ELF-1 (cell line): ENCODE measurements around the gene AGAP2.
"Not testable (repeated sequence)": the region's sequence is repeated elsewhere in the genome, so short reads cannot be mapped to it uniquely, and the experiment has no call there.

Experiments
- DNase-seq: peaks from one replicate; pipeline ENCODE4 v3.0.0-alpha.2; 2016; ENCODE audit warnings: low read depth, low spot score

Gene AGAP2

DNA sequence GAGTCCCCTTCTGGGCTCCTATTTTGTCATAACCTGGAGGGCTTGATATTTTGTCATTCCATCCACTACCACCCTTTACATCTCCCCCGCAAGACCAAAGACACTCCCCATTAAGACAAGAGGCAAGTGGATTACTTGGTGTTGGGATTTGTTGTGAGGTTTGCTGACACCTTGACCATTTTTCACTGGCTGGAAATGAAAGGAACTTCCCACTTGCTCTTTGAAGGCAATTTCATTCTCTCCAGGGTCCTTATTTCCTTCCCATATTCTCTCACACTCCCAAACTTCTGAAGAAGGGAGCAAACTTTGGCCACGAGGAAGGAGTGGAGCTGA, 14.9 kb downstream of the AGAP2 start:
- DNase-seq, result no peak

- DNase-seq, result no peak
Measured at GRCh38 chr12:57722716-57723629, 15.6 kb downstream of the AGAP2 start.

GRCh38 chr12:57721846-57722608, 16.5 kb downstream of the AGAP2 start:
- not testable (repeated sequence) for DNase-seq

- DNase-seq, result no peak
Measured at GRCh38 chr12:57720606-57721595, 17.6 kb downstream of the AGAP2 start.

- no peak for DNase-seq
Measured at GRCh38 chr12:57719777-57720605, 18.6 kb downstream of the AGAP2 start.

GRCh38 chr12:57718641-57719528, 19.7 kb downstream of the AGAP2 start:
- DNase-seq, result no peak

DNA sequence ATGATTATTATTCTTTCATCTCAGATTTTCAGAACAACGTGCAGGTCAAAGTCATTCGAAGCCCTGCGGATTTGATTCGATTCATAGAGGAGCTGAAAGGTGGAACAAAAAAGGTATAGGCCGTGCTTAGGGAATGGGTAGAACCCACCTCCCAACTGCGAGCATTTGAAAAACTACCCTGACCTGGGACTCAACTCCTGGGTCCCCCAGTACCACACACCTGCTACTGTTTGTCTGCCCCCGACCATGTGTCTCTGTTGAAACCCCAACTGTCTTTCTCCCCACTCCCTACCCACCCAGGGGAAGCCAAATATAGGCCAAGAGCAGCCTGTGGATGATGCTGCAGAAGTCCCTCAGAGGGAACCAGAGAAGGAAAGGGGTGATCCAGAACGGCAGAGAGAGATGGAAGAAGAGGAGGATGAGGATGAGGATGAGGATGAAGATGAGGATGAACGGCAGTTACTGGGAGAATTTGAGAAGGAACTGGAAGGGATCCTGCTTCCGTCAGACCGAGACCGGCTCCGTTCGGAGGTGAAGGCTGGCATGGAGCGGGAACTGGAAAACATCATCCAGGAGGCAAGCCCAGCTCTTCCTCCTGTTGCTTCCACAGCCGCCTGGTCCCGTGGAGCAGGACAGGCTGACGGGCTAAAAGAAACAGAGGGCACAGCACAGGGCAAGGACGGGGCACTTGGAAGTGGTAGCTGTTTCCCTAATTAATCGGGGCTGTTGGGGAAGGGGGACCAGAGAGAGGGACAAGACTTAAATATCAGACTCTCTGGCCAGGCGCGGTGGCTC, 20.5 kb downstream of the AGAP2 start:
- DNase-seq, result no peak

GRCh38 chr12:57717131-57717530, 21.4 kb downstream of the AGAP2 start:
- DNase-seq, result no peak

- no peak for DNase-seq
Measured at GRCh38 chr12:57716305-57716704, 22.2 kb downstream of the AGAP2 start.

- no peak for DNase-seq
Measured at GRCh38 chr12:57715786-57716185, 22.8 kb downstream of the AGAP2 start.

GRCh38 chr12:57715036-57715748, 23.4 kb downstream of the AGAP2 start:
- not testable (repeated sequence) for DNase-seq

GRCh38 chr12:57713209-57713608, 25.3 kb downstream of the AGAP2 start:
- no peak for DNase-seq

DNA sequence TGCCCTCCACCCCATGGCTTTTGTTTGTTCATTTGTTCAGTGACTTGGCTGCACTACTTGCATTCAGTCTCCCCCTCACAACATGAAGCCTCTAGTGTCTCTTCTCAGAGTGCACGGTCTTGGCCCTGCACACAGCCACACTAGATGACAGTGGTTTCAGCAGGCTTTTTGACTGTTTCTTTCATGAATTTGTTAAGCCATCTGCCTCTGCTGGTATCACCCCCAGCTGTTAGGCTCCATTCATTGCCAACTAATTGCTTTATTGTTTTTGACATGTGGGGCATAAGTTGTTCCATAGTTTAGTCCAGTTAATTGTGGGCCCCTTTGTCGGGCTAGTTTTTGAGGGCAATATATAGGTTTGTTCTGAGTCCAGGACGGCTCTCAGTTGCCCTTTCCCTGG, 25.8 kb downstream of the AGAP2 start:
- DNase-seq, result no peak

GRCh38 chr12:57708296-57708695, 30.2 kb downstream of the AGAP2 start:
- no peak for DNase-seq

DNA sequence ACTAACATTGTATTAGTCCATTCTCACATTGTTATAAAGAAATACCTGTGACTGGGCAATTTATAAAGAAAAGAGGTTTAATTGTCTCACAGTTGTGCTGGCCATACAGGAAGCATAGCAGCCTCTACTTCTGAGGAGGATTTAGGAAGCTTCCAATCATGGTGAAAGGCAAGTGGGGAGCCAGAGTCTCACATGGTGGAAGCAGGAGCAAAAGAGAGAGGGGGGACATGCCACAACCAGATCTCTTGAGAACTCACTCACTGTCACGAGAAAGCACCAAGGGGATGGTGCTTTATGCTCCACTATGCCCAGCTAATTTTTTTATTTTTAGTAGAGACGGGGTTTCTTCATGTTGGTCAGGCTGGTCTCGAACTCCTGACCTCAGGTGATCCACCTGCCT, 31.3 kb downstream of the AGAP2 start:
- no peak for DNase-seq

DNA sequence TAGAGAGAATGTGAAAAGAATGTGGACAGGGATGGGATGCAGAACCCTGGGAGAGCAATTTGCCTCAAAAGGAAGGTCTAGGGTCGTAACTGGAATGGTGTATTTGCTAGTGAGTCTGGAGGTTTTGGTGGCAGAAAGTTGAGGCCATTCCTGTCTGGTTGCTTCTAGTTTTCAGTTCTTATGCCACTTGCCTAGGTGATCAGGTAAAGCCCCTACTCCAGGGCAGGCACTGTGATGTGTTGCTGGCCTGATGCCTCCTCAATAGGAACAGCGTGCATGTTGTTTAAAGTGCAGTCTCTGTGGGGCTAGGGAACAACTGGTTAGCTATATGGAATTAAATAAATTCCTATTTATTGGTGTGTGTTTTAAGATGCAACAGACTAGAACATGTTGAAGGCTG, 38.2 kb downstream of the AGAP2 start:
- DNase-seq, result no peak

DNA sequence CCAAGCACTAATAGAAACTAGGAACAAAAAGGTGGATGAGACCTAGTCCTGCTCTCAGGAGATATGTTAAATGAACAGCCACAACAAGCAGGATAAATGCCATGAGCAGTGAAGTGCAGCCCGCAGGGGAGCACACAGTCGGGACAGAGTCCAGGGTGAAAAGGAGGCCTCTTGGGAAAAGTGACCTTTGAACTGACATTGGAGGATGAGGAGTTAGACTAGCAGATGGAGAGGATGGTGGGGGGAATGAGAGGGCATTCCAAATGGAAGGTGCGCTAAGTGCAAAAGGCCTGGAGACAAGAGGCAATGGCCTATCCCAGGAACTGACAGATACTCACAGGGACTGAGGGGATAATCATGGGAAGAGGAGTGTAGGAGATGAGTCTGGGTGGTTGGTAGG, 40.1 kb downstream of the AGAP2 start:
- DNase-seq, result no peak

- no peak for DNase-seq
Measured at GRCh38 chr12:57697076-57697475, 41.5 kb downstream of the AGAP2 start.
